Gastrocnemius medialis (tissue), 4 donors: Measurements from ENCODE around the gene PRDM16. TPM values are rescaled to one million over a fixed set of nuclear protein-coding genes. Genes with fewer than 3 reads are reported as not detected.

Experiments used
- ATAC-seq, 2 donors: fragments of 150-250 bp; one replicate each; pipeline ENCODE4 v1.9.1; 2016
- DNase-seq, 2 donors: peaks; one replicate each; pipeline ENCODE4 v3.0.0-alpha.2; 2019
- H3K27ac ChIP-seq, 4 donors: fragments of 200-600 bp; sonication (generic); 1 replicate in 1 of 4; 2 replicates in 3 of 4; pipeline ENCODE4 v1.5.1; 2016 to 2018; ENCODE audit warnings: mild to moderate bottlenecking in 2 of 4, moderate library complexity in 1 of 4
- H3K27me3 ChIP-seq, 3 donors: fragments of 200-600 bp; sonication (generic) in 2 of 3; 1 replicate in 1 of 3; 2 replicates in 2 of 3; pipeline versions ENCODE4 v1.5.1 to v1.6.0; 2016 to 2019; ENCODE audit warnings: mild to moderate bottlenecking in 1 of 3, moderate library complexity in 1 of 3
- H3K36me3 ChIP-seq, 2 donors: fragments of 200-600 bp; sonication (generic) in 1 of 2; one replicate each; pipeline ENCODE4 v1.5.1; 2017 to 2018
- H3K4me1 ChIP-seq, 2 donors: fragments of 200-600 bp; sonication (generic) in 1 of 2; one replicate each; pipeline ENCODE4 v1.5.1; 2016 to 2017; ENCODE audit warnings: mild to moderate bottlenecking in 2 of 2
- H3K4me3 ChIP-seq, 4 donors: fragments of 200-600 bp; sonication (generic) in 3 of 4; 1 replicate in 1 of 4; 2 replicates in 3 of 4; pipeline ENCODE4 v1.5.1; 2016 to 2019; ENCODE audit warnings: mild to moderate bottlenecking in 2 of 4
- H3K9me3 ChIP-seq, 3 donors: fragments of 200-600 bp; sonication (generic) in 2 of 3; 1 replicate in 1 of 3; 2 replicates in 2 of 3; pipeline ENCODE4 v1.5.1; 2016 to 2019
- CTCF ChIP-seq, 5 experiments: fragments of 450-650 bp in 3 of 5; fragments of 200-600 bp in 2 of 5; sonication (generic) in 2 of 5; IDR thresholded peaks in 4 of 5; conservative IDR thresholded peaks in 1 of 5; 1 replicate in 4 of 5; 2 replicates in 1 of 5; pipeline ENCODE4 v1.5.1; 2016 to 2019; ENCODE audit warnings: antibody characterized with exemption in 5 of 5, mild to moderate bottlenecking in 3 of 5, moderate library complexity in 3 of 5
- POLR2A ChIP-seq, 2 donors: fragments of 450-650 bp; IDR thresholded peaks; one replicate each; pipeline ENCODE4 v1.6.1; 2017; ENCODE audit warnings: antibody characterized with exemption in 2 of 2, mild to moderate bottlenecking in 2 of 2, moderate library complexity in 2 of 2
- in situ Hi-C, 4 donors: fragments of 200-750 bp; cut with MboI; loops; one replicate each; pipeline versions ENCODE4 v1.15.0 to v1.8.0; 2017; ENCODE audit warnings: low sequenced_read_pairs in 4 of 4
- intact Hi-C: fragments of 100-400 bp; cut with DNase I; formaldehyde crosslinking; loops from one replicate; pipeline ENCODE4 v1.15.1; 2023; ENCODE audit warnings: low total_unique reads
- total RNA-seq, 4 donors: library from RNA; depleted of rRNA; stranded (reverse); fragments of >200 nt; gene quantifications; one replicate each; pipeline versions ENCODE4 v1.1.0 to v1.2.3, GENCODE V29; 2016

PRDM16 gene
- total RNA-seq, 4 donors from 2014 or later, result 0.03 to 0.19 (median 0.17) TPM

- Histone ChIP-seq H3K36me3 (no peaks in the 10 kb centered on the region), H3K27me3 (peaks cover 61 to 75% (median 71%) of the 10 kb centered on the region in 3 donors), H3K4me1 (peaks cover 0 to 11% of the 10 kb centered on the region in 2 donors), H3K27ac (no peak overlapping the region), H3K9me3 (no peaks in the 10 kb centered on the region), H3K4me3 (peak overlapping the region in 2 of 4 donors; percentile 34 to 57)
- in situ Hi-C loops, result no loop called here
- intact Hi-C loops, result no loop called here
- DNase-seq (no peak), ATAC-seq (no peak)
- TF ChIP-seq POLR2A (IDR thresholded peaks at IDR 0.05) (no peak), CTCF (IDR thresholded peaks at IDR 0.05 in 4 of 5, conservative IDR thresholded peaks at IDR 0.05 in 1 of 5) (no peak)
Observed at GRCh38 chr1:3071565-3072390, 2.8 kb downstream of the PRDM16 start.

GRCh38 chr1:3072391-3073185 lies 3.6 kb downstream of the PRDM16 start:
- Histone ChIP-seq H3K36me3 (no peaks in the 10 kb centered on the region), H3K9me3 (no peaks in the 10 kb centered on the region), H3K4me3 (no peak overlapping the region), H3K27me3 (peaks cover 58 to 73% (median 62%) of the 10 kb centered on the region in 3 donors), H3K27ac (no peak overlapping the region), H3K4me1 (peaks cover 0 to 11% of the 10 kb centered on the region in 2 donors)
- DNase-seq (no peak), ATAC-seq (no peak)
- in situ Hi-C loops (no loop called here), intact Hi-C loops (no loop called here)
- no peak for TF ChIP-seq CTCF (IDR thresholded peaks at IDR 0.05 in 4 of 5, conservative IDR thresholded peaks at IDR 0.05 in 1 of 5)
- no peak for TF ChIP-seq POLR2A (IDR thresholded peaks at IDR 0.05)

GRCh38 chr1:3073186-3073488 lies 4.1 kb downstream of the PRDM16 start:
- H3K4me3 ChIP-seq, result no peak overlapping the region

DNA sequence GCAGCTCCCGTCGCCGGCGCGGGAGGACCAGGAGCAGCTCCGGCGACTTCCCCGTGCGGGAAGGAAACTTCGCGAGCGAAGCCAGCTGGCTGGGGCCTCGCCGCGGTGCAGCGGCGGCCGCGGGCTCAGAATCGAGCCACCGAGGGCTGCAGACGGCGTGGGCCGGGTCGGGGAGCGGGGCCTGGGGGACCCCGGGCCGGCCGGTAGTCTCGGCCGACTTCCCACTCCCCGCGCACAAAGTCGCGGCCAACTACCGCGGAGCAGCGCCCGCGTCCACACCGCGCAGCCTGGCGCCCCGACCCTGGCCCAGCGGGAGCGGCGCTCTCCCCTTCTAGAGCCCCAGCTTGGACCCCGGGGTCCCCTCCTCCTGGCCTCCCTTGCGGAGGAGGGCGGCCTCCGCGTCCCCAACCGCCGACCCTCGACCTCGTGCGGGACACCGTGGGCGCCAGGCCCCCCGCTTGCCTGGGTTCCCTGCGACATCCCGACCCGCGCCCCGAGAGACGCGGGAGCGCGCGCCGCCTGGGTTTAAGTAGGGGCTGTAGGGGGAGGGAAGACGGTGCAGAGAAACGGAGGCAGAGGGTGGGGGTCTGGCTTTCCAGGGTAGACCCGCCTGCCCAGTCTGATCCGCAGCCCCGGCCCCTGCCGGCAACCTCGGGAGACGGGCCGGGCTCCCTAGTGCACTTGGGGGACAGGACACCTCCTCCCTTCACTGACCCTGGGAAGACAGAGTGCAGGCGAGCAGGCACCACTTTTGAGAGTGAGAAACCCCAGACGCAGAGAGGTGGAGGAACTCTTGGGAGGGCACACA lies 4.7 kb downstream of the PRDM16 start:
- Histone ChIP-seq H3K4me1 (peaks cover 0 to 4% of the 10 kb centered on the region in 2 donors), H3K27me3 (peaks cover 47 to 71% (median 55%) of the 10 kb centered on the region in 3 donors), H3K27ac (no peak overlapping the region), H3K9me3 (no peaks in the 10 kb centered on the region), H3K4me3 (no peak overlapping the region), H3K36me3 (no peaks in the 10 kb centered on the region)
- DNase-seq, result no peak
- intact Hi-C loops (no loop called here), in situ Hi-C loops (no loop called here)
- no peak for ATAC-seq
- TF ChIP-seq CTCF (IDR thresholded peaks at IDR 0.05 in 4 of 5, conservative IDR thresholded peaks at IDR 0.05 in 1 of 5) (no peak), POLR2A (IDR thresholded peaks at IDR 0.05) (no peak)

More at GRCh38 chr1:3073186-3073488, 4.1 kb downstream of the PRDM16 start:
- no peaks in the 10 kb centered on the region for H3K9me3 ChIP-seq
- peaks cover 52 to 71% (median 61%) of the 10 kb centered on the region in 3 donors for H3K27me3 ChIP-seq
- ATAC-seq (no peak), DNase-seq (no peak)
- in situ Hi-C loops (no loop called here), intact Hi-C loops (no loop called here)
- no peak overlapping the region for H3K27ac ChIP-seq
- no peak for TF ChIP-seq POLR2A (IDR thresholded peaks at IDR 0.05)
- no peaks in the 10 kb centered on the region for H3K36me3 ChIP-seq
- H3K4me1 ChIP-seq, result peaks cover 0 to 7% of the 10 kb centered on the region in 2 donors
